AG09309 (cell line): ENCODE results near the gene SLC15A3.

Experiments
- DNase-seq: peaks from one replicate; pipeline ENCODE4 v3.0.0-alpha.2; 2010; ENCODE audit warnings: low read depth
- H3K4me3 ChIP-seq: 2 replicates; pipeline ENCODE4 v1.5.1; 2011; ENCODE audit warnings: mild to moderate bottlenecking, low read depth, low read length, moderate library complexity; ENCODE audit not compliant: control insufficient read depth
- CTCF ChIP-seq: IDR thresholded peaks from 2 replicates; pipeline ENCODE4 v1.5.1; 2011; ENCODE audit warnings: mild to moderate bottlenecking, low read depth, low read length, inconsistent platforms; ENCODE audit not compliant: insufficient read depth, control insufficient read depth; ENCODE audit errors: missing control alignments

SLC15A3 gene

DNA sequence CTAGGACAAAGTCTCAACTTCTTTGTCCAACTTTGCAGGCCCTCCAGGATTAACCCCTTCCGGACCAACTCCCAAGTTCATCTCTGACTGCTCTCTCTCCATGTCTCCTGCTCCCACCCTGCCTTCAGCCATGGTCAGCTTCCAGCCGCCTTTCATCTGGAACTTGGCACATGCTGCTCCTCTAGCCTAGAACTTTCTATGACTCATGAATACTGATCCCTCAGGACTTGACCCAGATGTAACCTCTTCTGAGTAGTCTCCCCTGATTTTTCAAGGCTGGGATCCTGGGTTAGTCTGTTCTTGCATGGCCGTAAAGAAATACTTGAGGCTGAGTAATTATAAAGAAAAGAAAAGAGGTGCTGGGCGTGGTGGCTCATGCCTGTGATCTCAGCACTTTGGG lies 5.2 kb upstream of the SLC15A3 start:
- no peak for DNase-seq
- no peak for TF ChIP-seq CTCF
- no peak overlapping the region for H3K4me3 ChIP-seq

GRCh38 chr11:60955571-60955970 lies 3.6 kb upstream of the SLC15A3 start:
- DNase-seq, result no peak
- TF ChIP-seq CTCF, result no peak
- no peak overlapping the region for H3K4me3 ChIP-seq

GRCh38 chr11:60954421-60954820 lies 2.4 kb upstream of the SLC15A3 start:
- TF ChIP-seq CTCF, result no peak
- H3K4me3 ChIP-seq, result no peak overlapping the region
- no peak for DNase-seq

- TF ChIP-seq CTCF, result no peak
- no peak for DNase-seq
- no peak overlapping the region for H3K4me3 ChIP-seq
Observed at GRCh38 chr11:60953781-60954180, 1.8 kb upstream of the SLC15A3 start.

DNA sequence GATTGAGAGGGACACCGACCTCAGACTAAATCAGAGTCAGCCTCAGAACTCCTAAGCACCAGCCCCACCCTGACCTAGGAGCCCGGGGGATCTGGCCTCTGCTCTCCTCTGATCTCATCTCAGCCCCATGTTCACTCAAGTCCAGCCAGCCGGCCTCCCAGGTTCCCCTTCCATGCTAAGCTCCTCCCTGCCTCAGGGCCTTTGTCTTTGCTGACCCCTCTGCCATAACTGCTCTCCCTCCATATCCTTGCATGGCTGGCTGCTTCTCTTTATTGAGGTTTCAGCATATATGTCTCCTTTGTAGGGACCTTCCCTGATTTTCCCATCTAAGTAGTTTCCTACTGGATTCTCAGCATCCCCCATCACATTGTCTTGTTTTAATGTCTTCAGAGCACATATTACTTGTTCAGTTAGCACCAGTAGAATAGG lies 780 bp upstream of the SLC15A3 start:
- DNase-seq, result no peak
- TF ChIP-seq CTCF, result no peak
- H3K4me3 ChIP-seq, result peak overlapping the region; percentile 48; the same call in 1 of the 2 replicates

DNA sequence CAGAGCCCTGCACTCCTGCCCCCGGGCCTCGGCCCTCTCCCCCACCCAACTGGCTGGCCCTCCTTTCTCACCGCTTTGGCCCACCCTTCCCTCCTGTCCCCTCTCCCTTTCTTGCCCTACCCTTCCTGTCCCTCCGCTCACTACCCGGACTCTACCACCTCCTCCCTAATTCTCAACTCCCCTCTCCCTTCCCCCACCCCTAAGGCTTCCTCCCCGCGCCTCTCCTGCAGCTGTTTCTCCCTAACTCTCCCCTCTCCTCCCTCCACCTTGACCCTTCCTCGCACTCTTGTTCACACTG lies 421 bp downstream of the SLC15A3 start:
- no peak for DNase-seq
- peak overlapping the region; percentile 48 for H3K4me3 ChIP-seq
- no peak for TF ChIP-seq CTCF

GRCh38 chr11:60950933-60951605 lies 907 bp downstream of the SLC15A3 start:
- TF ChIP-seq CTCF, result no peak
- H3K4me3 ChIP-seq, result peak overlapping the region; percentile 48
- DNase-seq, result no peak
